Coronary artery (tissue), 2 donors: ENCODE measurements around the gene SCGB1D4.

Experiments
- DNase-seq: peaks from one replicate; pipeline ENCODE4 v3.0.0-alpha.2; 2017; ENCODE audit warnings: low spot score
- H3K27ac ChIP-seq, 2 donors: fragments of 200-600 bp; sonication (generic); one replicate each; pipeline ENCODE4 v1.5.1; 2016 to 2019
- H3K4me3 ChIP-seq: fragments of 200-600 bp; sonication (generic); 2 replicates; pipeline ENCODE4 v1.5.1; 2016; ENCODE audit warnings: mild to moderate bottlenecking, moderate library complexity
- TF ChIP-seq, protein P1 (sequence below): fragments of 200-600 bp; sonication (generic); IDR thresholded peaks from one replicate; pipeline ENCODE4 v1.5.1; 2019; ENCODE audit warnings: antibody characterized with exemption

The SCGB1D4 gene

DNA sequence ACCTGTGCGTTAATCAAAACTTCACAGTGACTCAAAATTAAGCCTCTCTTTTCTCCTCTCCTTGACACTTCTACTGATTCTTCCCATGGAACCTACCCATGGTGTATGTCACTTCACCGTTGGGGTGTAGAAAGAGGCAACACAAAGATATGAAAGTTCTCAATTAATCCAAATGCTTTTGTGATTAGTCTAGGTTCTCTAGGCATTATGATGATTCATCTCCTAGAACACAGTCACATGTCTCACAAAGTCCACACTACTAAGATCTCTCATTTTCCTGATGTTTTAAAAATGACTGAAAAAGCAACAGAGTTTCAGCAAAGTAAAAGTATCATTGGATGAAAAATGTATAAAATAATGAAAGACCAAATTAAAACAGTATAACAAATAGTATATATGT is 42.6 kb downstream of the SCGB1D4 start:
- H3K27ac ChIP-seq = no peak overlapping the region
- no peak for DNase-seq
- TF ChIP-seq, protein P1, sequence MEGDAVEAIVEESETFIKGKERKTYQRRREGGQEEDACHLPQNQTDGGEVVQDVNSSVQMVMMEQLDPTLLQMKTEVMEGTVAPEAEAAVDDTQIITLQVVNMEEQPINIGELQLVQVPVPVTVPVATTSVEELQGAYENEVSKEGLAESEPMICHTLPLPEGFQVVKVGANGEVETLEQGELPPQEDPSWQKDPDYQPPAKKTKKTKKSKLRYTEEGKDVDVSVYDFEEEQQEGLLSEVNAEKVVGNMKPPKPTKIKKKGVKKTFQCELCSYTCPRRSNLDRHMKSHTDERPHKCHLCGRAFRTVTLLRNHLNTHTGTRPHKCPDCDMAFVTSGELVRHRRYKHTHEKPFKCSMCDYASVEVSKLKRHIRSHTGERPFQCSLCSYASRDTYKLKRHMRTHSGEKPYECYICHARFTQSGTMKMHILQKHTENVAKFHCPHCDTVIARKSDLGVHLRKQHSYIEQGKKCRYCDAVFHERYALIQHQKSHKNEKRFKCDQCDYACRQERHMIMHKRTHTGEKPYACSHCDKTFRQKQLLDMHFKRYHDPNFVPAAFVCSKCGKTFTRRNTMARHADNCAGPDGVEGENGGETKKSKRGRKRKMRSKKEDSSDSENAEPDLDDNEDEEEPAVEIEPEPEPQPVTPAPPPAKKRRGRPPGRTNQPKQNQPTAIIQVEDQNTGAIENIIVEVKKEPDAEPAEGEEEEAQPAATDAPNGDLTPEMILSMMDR = no peak
- H3K4me3 ChIP-seq = no peak overlapping the region

DNA sequence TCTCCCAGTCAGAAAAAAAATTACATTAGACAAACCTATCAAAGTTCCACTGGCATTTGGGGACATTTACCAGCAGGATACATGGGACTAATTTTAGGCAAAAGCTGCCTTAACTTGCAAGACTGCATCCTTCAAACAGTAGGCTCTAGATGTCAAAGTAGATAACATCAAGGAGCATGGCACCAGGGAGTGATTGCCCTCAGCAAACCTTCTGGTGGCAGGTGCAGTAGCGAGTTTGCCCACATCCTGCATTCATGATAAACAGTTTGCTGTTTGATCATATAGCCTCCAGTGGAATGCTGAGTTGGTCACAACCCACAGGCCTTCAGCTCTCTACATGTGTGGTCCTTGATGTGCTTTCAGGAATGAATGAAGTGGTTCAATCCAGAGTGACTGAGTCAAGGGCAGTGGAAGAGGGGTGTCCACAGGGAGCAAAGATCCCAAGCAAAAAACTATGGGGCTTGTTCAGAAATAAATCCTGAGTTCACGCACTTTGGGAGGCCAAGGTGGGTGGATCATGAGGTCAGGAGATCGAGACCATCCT is 44.8 kb downstream of the SCGB1D4 start:
- Histone ChIP-seq H3K4me3 (no peak overlapping the region), H3K27ac (no peak overlapping the region)
- DNase-seq = no peak
- TF ChIP-seq, protein P1 = no peak

DNA sequence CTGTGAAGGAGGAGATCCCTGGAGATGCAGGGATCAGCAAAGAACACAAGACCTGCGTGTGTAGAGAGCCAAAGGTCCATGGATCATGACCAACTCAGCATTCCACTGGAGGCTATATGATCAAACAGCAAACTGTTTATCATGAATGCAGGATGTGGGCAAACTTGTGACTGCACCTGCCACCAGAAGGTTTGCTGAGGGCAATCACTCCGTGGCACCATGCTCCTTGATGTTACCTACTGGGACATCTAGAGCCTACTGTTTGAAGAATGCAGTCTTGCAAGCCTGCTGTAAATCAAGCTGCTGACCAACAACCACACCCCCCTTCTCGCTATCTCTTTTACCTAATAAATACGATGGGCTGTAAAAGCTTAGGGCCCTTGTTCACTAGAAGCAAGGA is 47.2 kb downstream of the SCGB1D4 start:
- TF ChIP-seq, protein P1 = no peak
- no peak for DNase-seq
- H3K4me3 ChIP-seq = no peak overlapping the region
- H3K27ac ChIP-seq = no peak overlapping the region
